NCI-H226 (cell line): ENCODE measurements around the gene ADCY2.

ENCODE experiments used
- DNase-seq: peaks from one replicate; pipeline ENCODE4 v3.0.0-alpha.2; 2015

The ADCY2 gene

DNA sequence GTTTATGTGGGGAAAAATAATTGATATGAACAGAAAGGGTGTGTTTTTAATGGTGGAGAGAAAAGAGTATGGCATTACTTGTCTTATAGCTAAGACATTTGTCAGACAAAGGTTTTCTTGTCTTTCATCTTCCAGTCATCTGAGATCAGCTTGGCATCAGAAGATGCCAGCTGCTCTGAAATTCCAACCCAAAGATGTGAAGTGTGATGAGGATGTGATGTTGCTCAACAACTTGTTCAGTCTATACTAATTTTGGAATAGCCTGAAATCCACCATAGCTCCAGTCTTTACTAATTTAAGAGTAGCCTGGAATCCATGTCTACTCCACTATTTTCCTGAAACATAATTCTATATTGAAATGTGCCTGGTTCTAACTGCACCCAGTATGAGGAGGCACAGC lies 272.7 kb downstream of the ADCY2 start:
- no peak for DNase-seq

DNA sequence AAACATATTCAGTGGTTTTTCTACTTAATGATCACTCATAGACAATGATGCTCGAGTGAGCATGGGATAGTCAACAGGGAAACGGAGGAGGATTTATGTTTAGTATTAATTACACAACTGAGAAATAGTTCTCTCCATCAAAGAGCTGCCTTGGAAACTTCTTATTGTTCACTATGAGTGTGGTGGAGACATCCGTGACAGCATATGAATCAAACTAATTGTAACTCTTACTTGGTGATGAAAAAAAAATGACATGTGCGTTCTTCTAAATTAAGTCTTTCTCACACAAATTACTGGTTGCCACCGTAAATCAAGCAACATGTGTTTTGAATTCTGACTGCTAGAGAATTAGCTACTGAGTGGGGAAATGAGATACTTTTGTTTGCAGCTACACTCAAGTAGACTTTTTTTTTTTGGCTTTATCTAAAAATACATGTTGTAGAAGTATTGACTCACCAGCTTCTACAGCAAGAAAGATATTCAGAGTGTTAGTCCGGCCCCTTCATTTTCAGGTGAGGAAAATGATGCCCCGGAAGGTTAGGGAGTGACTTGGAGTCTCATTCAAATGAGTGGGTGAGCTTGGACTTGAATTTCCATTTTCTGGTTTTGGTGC lies 275.5 kb downstream of the ADCY2 start:
- no peak for DNase-seq

DNA sequence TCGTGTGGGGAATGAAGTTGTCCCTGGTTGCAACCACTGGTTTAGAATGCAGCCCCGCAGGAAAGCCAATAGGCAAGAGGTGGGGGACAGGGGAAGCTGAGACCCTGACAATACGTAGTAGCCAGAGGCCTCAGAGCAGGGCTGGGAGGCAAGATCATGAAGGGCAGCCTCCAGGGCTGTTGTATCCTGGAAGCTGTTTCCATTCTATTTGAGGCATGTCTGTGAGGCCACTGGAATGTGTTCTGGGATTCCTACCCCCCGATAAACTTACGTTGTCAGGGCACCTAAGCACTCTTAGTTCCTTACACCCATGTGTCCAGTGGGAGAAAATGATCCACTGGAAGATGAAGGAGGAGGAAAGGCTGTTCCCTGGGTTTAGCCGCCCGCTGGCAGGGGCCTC lies 277.7 kb downstream of the ADCY2 start:
- no peak for DNase-seq

DNA sequence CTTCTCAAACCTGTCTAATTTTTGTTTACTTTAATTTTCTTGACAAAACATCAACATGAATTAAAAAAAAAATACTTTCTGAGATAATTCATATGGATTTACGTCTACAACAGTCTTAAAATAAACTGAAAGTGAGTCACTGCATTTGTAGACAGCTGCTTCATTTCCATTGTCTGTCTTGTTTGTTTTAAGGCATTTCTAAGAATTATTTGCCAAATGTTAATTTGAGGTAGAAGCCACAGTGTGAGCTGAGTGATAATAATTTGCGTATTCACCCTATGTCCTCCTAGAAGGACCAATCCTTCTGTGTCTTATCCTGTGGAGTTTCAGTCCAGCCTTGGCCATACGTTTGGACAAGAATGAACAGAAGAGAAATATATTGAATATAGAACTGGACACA lies 280.5 kb downstream of the ADCY2 start:
- no peak for DNase-seq

DNA sequence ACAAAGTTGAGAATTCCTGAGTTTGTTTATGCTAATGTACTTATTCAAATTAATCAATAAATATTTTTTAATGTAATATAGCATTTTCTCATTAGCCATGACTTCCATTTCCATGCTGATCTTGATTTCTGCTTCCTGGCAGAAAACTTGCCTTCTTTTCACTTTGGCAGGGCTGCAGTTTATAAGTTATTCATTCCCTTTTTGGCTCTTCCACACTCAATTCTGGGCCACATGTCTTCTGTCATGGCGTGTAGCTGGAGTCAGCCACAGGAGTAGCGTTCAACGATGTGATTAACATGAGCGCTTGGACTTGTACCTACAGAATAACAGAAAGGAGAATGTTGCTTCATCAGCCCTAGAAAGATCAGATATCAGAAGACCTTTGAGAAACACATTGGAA lies 282.1 kb downstream of the ADCY2 start:
- no peak for DNase-seq

DNA sequence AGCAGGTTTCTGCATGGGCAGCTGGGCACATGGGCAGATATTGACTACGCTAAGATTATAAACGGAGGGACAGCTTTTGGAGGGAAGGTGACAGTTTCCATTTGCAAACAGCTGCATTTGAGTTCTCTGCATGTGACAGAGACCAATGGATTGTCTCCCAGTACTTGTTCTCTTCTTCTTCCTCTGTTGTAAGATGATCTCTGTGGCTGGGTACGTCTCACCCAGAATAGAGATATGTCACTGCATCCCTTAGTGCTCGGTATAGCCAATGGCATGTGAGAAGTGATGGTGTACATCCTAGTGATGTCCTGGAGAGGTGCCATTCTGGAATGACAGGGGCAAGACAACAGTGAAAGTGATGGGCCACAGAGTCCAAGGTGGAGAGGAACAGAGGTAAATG lies 283.7 kb downstream of the ADCY2 start:
- DNase-seq = no peak

DNA sequence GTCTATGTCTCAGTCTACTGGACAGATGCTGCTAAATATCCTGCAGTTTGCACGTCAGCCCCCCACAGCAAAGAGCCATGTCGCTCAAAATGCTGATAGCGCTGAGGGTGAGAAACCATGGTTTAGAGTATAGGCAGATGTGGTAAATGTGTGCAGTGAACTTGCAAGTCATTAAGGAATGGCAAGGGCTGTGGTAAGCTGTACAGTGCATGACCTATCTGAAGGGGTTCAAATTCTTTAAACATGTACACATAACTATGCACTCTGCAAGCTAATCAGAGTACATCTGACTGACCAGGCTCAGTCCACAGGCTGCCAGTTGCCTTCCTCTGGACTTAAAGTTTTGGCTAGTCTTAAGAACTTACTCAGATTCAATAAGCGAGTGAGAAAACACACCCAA lies 284.3 kb downstream of the ADCY2 start:
- no peak for DNase-seq

DNA sequence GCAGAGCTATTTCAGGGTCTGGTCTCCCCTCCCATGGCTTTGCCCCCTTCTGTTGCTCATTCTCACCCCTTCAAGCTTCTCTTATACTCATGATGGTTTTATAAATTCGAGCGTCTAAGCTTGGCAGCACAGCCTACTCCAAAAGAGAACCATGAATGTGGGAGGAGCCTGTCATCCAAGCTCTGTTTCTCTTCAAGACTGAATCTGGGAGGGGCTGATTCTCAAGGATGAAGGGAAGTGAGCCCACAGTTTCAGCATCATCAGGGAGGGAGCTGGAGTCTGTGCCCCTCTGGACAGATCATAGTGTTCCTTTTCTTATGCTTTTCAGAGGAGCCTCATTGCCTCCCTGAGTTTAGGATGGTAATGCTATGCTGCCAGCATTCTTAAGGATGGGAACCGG lies 286.4 kb downstream of the ADCY2 start:
- DNase-seq = no peak

DNA sequence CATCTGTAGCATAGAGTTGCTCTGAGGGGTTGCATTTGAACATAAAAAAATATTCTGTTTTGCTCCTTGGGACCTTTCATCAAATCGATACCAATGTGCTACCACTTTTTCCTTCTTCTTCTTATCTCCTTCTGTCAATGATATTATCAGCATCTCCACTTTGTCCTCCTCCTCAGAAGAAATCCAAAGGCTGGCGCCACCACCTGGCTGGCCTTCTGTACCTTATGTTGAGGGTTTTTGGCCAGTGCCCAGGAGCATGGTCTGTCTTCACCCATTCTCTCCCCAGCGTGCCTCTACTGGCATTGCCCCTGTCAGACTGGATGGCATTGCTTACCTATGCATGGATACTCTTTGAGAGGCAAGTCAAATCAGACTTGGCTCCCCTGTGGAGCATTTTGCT lies 287.8 kb downstream of the ADCY2 start:
- DNase-seq = no peak

DNA sequence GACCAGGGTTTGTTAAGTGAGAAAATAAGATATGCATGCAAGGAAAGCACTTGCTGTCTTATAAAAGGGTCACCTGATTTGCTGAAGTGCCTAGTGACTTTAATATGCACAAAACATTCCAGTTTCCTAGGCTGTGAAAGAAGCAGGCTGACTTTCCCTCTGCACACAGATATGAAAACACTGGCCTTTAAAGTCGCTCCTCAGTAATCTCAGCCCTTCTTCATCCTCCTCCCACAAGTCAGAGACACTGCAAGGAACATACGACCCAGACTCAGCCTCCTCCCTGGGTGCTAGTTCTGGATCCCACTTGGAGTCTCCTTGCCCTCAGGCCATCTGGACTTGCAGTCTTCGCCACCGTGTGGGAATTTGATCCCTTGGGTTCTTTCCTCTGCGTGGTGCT lies 288.9 kb downstream of the ADCY2 start:
- DNase-seq = no peak

DNA sequence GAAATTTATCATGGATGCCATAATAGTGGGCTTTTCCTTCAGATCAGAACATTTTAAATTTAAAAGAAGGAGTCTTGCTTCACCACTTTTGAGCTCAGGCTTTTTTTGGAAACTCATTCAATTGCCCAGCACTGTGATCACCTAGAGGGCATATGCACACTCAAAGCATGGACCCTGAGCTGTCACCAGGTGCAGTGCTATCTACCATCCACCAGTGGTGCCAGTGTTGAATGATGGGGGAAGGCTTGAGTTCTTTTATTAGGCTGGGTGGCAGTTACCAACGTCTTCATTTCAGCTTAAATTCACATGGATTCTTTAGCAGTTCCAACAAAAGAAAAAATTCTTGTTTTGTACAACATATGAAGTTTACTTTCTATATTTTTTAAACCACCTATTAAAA lies 290.9 kb downstream of the ADCY2 start:
- no peak for DNase-seq

DNA sequence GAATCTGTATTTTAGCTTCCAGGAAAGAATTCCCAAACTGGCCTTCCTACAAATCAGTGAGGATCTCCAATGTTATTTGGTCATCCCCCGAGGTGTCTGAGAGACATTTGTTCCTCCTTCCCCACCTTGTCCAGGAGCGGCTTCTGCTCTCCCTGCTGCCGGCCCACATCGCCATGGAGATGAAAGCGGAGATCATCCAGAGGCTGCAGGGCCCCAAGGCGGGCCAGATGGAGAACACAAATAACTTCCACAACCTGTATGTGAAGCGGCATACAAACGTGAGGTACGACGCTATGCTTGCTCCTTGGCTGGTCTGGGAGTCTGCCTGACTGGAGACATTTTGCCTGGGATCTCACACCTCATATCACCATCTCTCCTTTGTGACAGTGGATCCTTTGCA lies 294.6 kb downstream of the ADCY2 start:
- DNase-seq = no peak

DNA sequence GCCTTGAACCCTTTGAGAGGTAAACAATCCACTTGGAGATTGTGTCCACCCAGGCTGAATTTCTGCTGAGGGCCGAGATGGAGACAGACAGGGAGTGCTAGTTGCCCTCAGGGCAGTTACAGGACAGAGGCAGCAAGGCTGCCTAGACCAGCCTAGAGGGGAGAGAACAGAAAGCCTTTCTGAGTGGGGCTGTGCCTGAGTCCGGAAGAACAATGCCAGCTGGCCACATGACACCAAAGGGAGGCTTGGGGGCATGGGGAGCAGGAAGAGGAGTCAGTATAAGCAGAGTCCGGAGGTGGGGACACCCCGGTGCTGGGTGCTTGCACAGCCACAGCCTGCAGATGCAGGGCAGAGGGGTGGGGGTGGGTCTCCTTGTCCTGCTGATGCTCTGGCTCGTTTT lies 309.3 kb downstream of the ADCY2 start:
- DNase-seq = no peak

DNA sequence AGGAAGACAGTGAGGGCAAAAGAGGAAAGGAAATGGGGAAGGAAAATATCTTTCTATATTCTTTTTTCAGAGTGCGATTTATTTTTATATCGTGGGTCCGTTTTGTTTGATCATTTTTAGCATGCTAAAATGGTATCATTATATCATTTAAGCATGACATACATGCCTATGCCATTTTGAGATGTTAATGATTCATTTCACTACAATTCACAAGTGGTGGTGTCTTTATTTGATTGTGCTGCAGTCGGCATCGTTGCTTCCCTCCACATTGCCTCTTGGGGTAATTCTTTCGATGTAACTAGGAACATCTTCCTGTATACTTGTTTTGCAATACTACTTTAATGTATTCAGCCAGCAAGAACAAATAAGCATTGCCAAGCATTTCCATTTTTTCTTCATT lies 309.8 kb downstream of the ADCY2 start:
- DNase-seq = no peak

DNA sequence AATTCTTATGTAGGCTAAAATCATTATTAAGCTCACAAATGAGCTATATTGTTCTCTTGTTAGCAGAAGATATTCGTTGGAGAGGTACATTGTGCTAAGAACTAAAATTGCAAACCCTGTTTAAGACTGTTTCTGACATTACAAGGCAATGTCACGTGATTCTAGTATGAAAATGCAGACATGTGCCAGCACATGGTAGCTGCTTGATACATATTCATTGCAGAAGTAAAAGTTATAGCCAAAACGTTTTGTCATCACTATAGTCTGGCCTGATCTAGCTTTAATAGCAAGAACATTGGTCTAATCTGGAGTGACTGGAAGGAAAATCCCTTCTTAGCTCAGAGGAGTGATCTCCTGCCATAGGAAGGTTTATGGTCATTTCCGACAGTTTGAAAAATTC lies 310.3 kb downstream of the ADCY2 start:
- no peak for DNase-seq

DNA sequence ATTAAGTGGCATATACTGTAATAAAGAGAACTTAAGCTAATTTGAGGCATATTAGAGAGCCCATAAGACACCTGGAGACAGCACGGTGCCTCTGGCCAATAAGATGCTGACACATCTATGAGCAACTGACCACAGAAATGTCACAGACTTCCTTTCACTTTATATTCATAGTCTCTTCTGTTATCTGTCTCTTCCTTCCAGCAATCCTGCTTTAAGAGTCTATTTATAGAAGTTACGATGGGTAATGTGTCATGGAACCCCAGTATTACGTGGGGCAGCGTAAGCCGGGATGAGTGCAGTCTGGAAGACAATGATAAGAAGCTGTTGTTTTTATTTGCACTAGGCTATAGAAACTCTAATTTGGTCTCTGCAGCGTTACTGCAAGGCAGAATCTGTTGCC lies 318.2 kb downstream of the ADCY2 start:
- no peak for DNase-seq

DNA sequence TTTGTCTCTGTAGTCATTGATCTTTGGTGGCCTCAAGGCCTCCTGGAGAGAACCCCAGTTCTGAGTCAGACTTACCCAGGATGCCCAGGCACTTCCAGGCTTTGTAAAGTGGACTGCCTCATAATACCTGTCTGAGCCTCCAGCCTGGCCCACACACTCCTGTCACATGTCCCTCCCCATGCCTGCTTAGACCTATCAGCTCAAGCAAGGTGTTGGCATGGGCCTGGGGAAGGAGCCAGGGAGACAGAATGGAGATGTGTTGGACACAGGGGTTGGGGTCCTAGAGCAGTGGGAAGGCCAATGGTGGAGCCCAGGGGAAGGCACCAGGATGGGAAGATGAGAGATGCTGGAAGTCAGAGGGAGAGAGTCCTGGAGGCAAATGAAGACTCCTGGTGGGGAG lies 318.8 kb downstream of the ADCY2 start:
- DNase-seq = no peak

DNA sequence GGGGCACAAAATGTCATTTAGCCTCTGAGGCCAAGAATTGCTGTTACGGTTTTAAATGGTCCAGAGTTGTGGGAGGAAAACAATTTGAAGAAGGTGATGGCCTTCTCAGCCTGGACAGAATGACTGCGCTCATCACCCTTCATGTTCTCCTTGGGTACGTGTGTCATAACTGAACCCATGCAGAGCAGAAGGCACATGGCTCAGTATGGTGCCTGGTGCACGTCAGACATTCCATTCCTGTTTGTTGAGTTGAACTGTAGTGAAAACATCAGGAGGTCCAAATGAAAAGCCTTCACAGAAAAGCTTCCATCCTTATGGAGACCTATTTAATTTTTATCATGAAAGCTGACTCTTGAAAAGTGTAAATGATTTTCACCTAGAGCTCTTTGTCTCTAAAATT lies 321.8 kb downstream of the ADCY2 start:
- no peak for DNase-seq

DNA sequence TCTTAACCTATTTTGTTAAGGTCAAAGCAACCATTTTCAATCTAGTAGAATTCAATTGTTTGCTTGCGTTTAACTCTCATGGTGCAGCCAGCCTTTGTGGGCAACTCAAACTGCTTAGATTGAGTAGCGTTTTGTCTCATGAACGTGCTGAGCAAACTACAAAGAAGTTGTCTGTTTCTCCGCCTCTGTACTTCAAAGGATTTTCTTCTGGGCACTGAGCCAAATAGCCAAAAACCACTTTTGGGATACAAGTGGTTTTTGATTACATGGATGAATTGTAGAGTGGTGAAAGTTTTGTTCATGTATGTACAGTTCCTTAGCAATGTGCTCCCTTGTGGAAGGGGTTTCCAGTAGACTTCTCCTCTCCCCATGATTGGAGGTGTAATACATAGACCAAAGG lies 332.1 kb downstream of the ADCY2 start:
- DNase-seq = no peak

DNA sequence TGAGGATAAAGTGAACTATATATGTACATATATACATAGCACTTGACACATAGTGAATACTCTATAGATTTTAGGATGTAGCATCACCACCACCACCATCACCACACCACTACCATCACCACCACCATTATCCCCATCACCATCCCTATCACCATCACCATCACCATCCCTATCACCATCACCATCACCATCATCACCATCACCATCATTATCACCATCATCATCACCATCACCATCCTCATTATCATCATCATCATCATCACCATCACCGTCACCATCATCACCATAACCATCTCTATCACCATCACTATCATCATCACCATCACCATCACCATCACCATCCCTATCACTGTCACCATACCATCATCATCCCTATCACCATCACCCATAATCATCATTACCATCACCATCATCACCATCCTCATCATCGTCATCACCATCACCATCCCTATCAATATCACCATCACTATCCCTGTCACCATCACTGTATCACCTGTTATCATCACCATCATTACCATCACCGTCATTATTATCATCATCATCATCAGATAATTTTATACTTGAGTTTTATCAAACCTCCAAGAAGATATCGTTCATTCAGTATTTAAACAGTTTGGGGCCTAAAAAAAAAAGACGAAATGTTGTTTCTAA lies 345.6 kb downstream of the ADCY2 start:
- DNase-seq = no peak

DNA sequence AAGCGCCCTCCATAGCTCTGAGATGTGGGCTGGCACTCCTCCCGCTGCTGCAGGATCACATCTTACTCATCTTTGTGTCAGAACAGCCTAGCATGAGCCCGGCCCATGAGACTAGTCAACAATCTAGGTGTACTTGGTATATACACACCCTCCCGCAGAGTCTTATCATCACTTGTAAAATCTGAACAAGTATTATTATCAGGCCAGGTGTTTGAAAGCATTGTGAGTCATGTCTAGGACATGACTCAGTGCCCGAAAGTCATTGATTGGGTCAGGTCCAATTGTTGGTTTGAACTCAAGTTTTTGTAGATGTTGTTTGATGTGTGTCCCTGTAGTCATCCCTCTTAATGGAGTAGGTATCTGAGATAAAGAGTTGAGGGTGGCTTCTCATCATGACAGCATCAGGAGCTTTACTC lies 346.3 kb downstream of the ADCY2 start:
- DNase-seq = no peak

DNA sequence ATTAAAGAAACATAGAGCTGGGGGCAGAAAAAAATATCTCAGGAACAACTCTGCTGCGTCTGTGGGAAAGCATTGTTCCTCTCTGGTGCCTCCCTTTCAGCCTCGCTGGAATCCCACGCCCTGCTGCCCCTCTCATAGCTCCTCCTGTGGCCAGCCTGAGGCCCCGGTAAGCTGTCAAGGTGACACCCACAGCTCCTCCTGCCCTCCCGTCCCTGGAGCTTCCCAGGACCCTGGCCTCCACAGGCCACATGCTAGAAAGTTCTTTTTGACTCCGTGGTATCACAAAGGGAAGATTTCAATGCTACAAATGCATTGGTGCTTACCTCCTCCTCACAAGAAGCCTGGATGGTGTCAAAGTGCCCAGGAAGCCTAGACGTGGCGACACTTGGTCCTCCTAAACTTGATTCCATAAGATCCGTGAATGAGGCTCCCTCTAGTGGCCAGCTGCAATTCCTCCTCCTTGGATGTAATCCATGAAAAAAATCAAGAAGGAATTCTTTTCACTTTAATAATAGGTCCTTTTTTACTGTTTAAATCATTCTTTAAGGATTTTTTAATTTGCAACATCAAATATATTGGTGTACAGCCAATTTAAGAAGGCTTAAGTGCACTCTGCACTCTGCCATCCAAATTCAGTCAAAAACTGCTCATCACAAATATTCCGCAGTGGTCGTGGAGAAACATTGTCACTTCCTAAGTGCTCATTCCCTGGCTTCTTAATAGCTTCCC lies 350.1 kb downstream of the ADCY2 start:
- DNase-seq = no peak

DNA sequence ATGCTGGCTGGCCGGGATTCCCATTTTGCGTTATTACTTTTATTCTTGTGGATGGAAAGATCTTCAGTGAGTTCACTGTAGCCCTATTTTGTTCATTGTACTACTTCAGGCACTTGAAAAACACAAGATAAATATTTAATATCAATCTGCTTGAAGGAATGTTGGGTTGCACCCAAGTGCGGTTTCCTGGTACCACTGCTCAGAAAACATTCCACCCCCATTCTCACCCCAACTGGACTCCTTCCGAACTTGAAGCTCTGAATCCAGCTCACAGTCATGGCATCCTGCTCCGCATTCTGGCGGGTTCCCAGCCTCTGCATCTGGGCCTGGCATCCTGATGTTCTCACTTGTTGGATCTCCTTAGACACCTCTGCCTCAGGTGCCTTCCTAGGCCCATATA lies 351.8 kb downstream of the ADCY2 start:
- DNase-seq = no peak

DNA sequence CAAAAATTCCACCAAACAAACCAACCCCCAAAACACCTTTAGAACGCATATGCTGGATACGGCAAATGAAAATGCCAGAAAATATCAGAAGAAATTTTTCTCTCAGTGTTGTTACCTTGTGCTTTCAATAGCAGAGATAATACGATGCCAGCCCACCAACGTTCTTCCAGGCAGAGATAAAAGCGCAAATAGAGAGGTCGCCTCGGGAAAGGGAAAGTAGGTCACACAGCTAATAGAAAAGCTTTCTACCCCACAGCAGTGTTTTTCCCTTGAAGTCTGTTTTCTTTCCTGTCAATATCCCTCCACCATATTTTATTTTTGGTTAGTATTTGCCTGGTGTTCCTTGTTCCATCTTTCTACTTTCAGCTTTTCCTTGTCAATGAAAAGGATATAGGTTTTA lies 353.7 kb downstream of the ADCY2 start:
- no peak for DNase-seq

DNA sequence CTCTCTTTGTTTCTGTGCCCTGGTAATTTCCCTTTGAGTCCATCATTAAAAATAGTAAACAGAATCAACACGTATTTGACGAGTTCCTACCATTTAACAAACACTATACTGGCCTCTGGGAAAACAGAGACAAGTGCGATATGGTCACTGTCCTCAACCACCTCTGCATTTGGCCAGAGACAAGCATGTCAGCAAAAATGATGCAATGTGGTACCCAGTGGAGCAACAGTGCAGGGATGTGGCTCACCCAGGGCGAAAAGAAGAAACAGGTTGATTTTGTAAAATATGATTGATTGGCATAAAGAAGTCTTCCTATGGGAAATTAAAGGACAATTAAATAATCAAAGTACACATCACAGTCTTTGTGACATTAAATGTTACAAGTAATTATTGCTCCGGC lies 355.9 kb downstream of the ADCY2 start:
- no peak for DNase-seq
